GM12891 (cell line): Measurements from ENCODE around the gene BATF3.

Source experiments
- DNase-seq: peaks from one replicate; pipeline ENCODE4 v3.0.0; 2011; ENCODE audit warnings: low spot score; ENCODE audit not compliant: insufficient read length
- FAIRE-seq: peaks from 2 replicates; lab custom pipeline; 2011; peaks lifted over from hg19 to GRCh38; lab: Jason Lieb, UNC
- PAX5 ChIP-seq: IDR thresholded peaks from 2 replicates; pipeline ENCODE4 v1.6.1; 2011; ENCODE audit warnings: low read length, moderate library complexity, mild to moderate bottlenecking; ENCODE audit not compliant: insufficient read depth, severe bottlenecking
- POLR2A ChIP-seq: IDR thresholded peaks from 2 replicates; pipeline ENCODE4 v1.6.1; 2011; ENCODE audit warnings: low read depth, low read length, control low read depth
- POLR2AphosphoS5 ChIP-seq: IDR thresholded peaks from 2 replicates; pipeline ENCODE4 v1.6.1; 2011; ENCODE audit warnings: low read depth, low read length, control low read depth
- POU2F2 ChIP-seq: IDR thresholded peaks from 2 replicates; pipeline ENCODE4 v1.6.1; 2011; ENCODE audit warnings: low read depth, mild to moderate bottlenecking, control low read depth, low read length, moderate library complexity
- SPI1 ChIP-seq: IDR thresholded peaks from 2 replicates; pipeline ENCODE4 v1.6.1; 2011; ENCODE audit warnings: low read depth, low read length, control low read depth
- TAF1 ChIP-seq: IDR thresholded peaks from 2 replicates; pipeline ENCODE4 v1.6.1; 2011; ENCODE audit warnings: low read depth, low read length, control low read depth

The BATF3 gene

GRCh38 chr1:212710566-212710965 is 10.9 kb upstream of the BATF3 start:
- DNase-seq = no peak
- TF ChIP-seq PAX5 = no peak
- no peak for TF ChIP-seq POLR2A
- TF ChIP-seq POU2F2 = no peak
- no peak for TF ChIP-seq SPI1
- no peak for TF ChIP-seq POLR2AphosphoS5
- no peak for TF ChIP-seq TAF1
- no peak for FAIRE-seq

GRCh38 chr1:212703991-212704564 is 4.4 kb upstream of the BATF3 start:
- TF ChIP-seq PAX5 (no peak), POU2F2 (no peak), POLR2AphosphoS5 (no peak)
- DNase-seq = no peak
- FAIRE-seq = no peak

GRCh38 chr1:212702672-212703071 is 3.0 kb upstream of the BATF3 start:
- no peak for TF ChIP-seq TAF1
- FAIRE-seq (no peak), DNase-seq (no peak)

- TF ChIP-seq TAF1 (no peak), SPI1 (no peak), PAX5 (no peak), POU2F2 (no peak), POLR2A (no peak), POLR2AphosphoS5 (no peak)
- FAIRE-seq (no peak), DNase-seq (no peak)
Observed at GRCh38 chr1:212701910-212702309, 2.3 kb upstream of the BATF3 start.

GRCh38 chr1:212700892-212701819 is 1.5 kb upstream of the BATF3 start:
- TF ChIP-seq SPI1 (no peak), POU2F2 (no peak), PAX5 (no peak)
- no peak for DNase-seq
- peak; percentile 80 for FAIRE-seq

- no peak for TF ChIP-seq SPI1
- no peak for TF ChIP-seq POLR2A
- TF ChIP-seq TAF1 = no peak
- TF ChIP-seq PAX5 = no peak
- no peak for TF ChIP-seq POU2F2
- TF ChIP-seq POLR2AphosphoS5 = no peak
- DNase-seq = no peak
- FAIRE-seq = no peak
Observed at GRCh38 chr1:212700223-212700891, 717 bp upstream of the BATF3 start.

- peak; percentile 57 for DNase-seq
- no peak; the same call in 1 of the 2 replicates for TF ChIP-seq TAF1
- 0 out of 2 replicates have a peak, but pooled peaks have one; percentile 6 for TF ChIP-seq POU2F2
- peak; percentile 70 for FAIRE-seq
Observed at GRCh38 chr1:212699104-212699624, 476 bp downstream of the BATF3 start.

GRCh38 chr1:212698467-212699103 is 1.1 kb downstream of the BATF3 start:
- no peak for TF ChIP-seq POLR2A
- TF ChIP-seq POLR2AphosphoS5 = no peak
- no peak for TF ChIP-seq PAX5
- TF ChIP-seq TAF1 = no peak
- TF ChIP-seq POU2F2 = no peak; the same call in 1 of the 2 replicates
- no peak for TF ChIP-seq SPI1
- DNase-seq (no peak), FAIRE-seq (peak; percentile 35)

- no peak for TF ChIP-seq SPI1
- TF ChIP-seq POLR2AphosphoS5 = no peak
- TF ChIP-seq PAX5 = no peak
- no peak for TF ChIP-seq POLR2A
- no peak for TF ChIP-seq TAF1
- FAIRE-seq (no peak), DNase-seq (no peak)
Observed at GRCh38 chr1:212696721-212697331, 2.8 kb downstream of the BATF3 start.
